ENCODE measurements around the gene KIF26B.

GRCh38 chr1:245579881-245580280, 425.1 kb downstream of the KIF26B start:
- TF ChIP-seq CTCF (optimal IDR thresholded peaks at IDR 0.05 in 1 of 3, IDR thresholded peaks at IDR 0.05 in 1 of 3, conservative IDR thresholded peaks at IDR 0.05 in 1 of 3; ENCODE audit: extremely low read depth in 1 of 3, insufficient read depth in 2 of 3, low read length in 3 of 3), result no peak
- no peak for TF ChIP-seq EZH2 (IDR thresholded peaks at IDR 0.05; ENCODE audit: low read length)
